Stimulated activated effector memory CD8-positive, alpha-beta T cell treated with anti-CD3 and anti-CD28 coated beads, Interleukin-12 subunit alpha, Interleukin-12 subunit beta, amount 100 ng/mL, for 72 hours (primary cell): ENCODE results near the gene ADAM15.
A peak's percentile ranks its signal among the peaks of the same experiment; 100 is the strongest.

Source experiments
- ATAC-seq: fragments of 150-1000 bp; cut with Tn5 transposase; 2 replicates; pipeline ENCODE4 v1.10.0; 2021
- DNase-seq, 2 donors: peaks; one replicate each; pipeline ENCODE4 v3.0.0; 2021 to 2022; ENCODE audit warnings: low spot score in 2 of 2
- H3K27ac Mint-ChIP-seq: one replicate; pipeline ENCODE4 v1.8.0; 2022; ENCODE audit warnings: mild to moderate bottlenecking, mixed read lengths
- H3K36me3 Mint-ChIP-seq: one replicate; pipeline ENCODE4 v1.8.0; 2022; ENCODE audit warnings: mild to moderate bottlenecking, mixed read lengths
- H3K4me1 Mint-ChIP-seq: one replicate; pipeline ENCODE4 v1.8.0; 2022; ENCODE audit warnings: mixed read lengths
- H3K4me3 Mint-ChIP-seq: one replicate; pipeline ENCODE4 v1.8.0; 2022; ENCODE audit warnings: mild to moderate bottlenecking, mixed read lengths
- H3K9me3 Mint-ChIP-seq: one replicate; pipeline ENCODE4 v1.8.0; 2022; ENCODE audit warnings: mixed read lengths

Gene ADAM15

GRCh38 chr1:155051777-155052398 is 772 bp downstream of the ADAM15 start:
- peak; percentile 49 for ATAC-seq
- peak overlapping the region; percentile 77 for H3K27ac Mint-ChIP-seq

DNA sequence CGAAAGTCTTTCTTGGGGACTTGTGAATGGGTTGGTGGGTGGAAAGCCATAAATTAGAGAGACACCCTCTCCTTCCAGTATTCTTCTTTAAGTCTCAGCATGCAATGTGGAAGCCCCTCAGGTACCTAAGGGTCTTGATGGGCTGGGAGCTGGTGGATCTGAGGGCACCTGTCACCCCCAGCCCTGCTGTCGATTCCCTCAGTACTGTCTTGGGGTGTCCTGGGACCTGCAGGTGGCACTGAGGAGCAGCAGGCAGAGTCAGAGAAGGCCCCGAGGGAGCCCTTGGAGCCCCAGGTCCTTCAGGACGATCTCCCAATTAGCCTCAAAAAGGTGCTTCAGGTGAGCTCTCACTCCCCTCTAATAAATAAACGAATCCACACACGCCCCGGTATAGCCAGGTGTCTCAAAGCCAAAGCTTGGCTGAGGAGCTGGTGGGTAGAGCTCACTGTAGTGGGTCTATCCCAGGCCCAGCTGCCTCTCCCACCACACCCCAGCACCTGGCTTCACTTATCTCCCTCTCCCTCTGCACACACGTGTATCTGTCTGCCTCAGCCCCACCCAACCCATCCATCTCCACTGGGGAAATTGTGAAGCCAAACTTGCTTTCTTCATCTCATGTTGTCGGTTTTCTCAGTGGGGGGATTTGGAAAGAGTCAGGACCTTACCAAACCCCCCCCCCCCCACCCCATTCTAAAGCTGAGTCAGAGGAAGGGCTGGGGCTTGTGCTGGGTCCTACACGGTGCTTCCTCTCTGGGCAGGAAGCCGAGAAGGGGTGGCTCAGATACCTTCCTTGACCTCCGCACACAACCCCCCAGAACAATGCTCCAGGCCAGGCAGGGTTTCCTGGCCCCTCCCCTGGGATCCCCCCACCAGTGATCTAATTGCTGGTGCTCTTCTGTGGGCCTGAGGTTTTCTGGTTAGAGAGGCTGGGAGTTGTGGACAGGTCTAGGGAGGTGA is 1.6 kb downstream of the ADAM15 start:
- H3K9me3 Mint-ChIP-seq: no peaks in the 10 kb centered on the region
- H3K27ac Mint-ChIP-seq: peak overlapping the region; percentile 77
- peak overlapping the region; percentile 81 for H3K4me3 Mint-ChIP-seq
- ATAC-seq (no peak), DNase-seq (no peak)
- H3K4me1 Mint-ChIP-seq: peaks cover 34% of the 10 kb centered on the region
- peaks cover 15% of the 10 kb centered on the region for H3K36me3 Mint-ChIP-seq

More at GRCh38 chr1:155051777-155052398, 772 bp downstream of the ADAM15 start:
- Mint-ChIP-seq H3K4me1 (peaks cover 34% of the 10 kb centered on the region), H3K4me3 (peak overlapping the region; percentile 81), H3K36me3 (peaks cover 8% of the 10 kb centered on the region), H3K9me3 (no peaks in the 10 kb centered on the region)
- DNase-seq: peak; percentile 21 to 70

DNA sequence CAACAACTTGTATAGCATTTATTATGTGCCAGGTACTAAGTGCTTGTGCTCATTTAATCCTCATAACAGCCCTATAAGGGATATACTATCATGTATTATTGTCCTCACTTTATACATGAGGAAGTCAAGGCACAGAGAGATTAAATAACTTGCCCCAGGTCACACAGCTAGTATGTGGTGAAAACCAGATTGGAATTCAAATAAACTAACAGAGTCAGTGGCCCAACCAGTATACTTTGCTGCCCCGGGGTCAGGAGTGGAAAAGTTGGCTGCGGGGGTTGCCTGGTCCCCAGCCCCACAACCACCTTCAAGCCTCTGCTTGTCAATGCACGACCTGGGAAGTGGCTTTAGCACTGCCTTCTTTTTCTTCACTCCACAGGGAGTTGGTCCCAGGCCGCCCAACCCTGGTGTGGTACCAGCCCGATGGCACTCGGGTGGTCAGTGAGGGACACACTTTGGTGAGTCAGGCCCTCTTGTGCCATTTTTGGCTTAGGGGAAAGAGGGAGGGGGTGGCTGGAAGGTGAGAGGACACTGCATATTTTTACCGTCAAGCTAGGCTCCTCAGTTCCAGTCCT is 2.5 kb downstream of the ADAM15 start:
- Mint-ChIP-seq H3K36me3 (peaks cover 18% of the 10 kb centered on the region), H3K27ac (peak overlapping the region; percentile 77), H3K4me1 (peaks cover 34% of the 10 kb centered on the region), H3K4me3 (peak overlapping the region; percentile 81), H3K9me3 (no peaks in the 10 kb centered on the region)
- ATAC-seq: no peak
- no peak for DNase-seq

DNA sequence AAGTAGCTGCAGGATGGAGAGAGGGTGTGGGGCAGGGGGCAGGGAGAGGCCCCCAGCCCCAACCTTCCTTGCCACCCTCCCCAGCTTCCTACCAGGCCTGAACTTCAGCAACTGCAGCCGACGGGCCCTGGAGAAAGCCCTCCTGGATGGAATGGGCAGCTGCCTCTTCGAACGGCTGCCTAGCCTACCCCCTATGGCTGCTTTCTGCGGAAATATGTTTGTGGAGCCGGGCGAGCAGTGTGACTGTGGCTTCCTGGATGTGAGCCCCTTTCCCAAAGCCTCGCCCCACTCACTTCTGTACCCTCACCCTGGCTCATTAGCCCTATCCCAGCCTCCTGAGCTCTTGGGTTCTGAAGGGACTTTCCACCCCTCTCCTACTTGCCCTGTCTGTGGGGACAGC is 6.0 kb downstream of the ADAM15 start:
- H3K36me3 Mint-ChIP-seq: peaks cover 26% of the 10 kb centered on the region
- ATAC-seq: no peak

DNA sequence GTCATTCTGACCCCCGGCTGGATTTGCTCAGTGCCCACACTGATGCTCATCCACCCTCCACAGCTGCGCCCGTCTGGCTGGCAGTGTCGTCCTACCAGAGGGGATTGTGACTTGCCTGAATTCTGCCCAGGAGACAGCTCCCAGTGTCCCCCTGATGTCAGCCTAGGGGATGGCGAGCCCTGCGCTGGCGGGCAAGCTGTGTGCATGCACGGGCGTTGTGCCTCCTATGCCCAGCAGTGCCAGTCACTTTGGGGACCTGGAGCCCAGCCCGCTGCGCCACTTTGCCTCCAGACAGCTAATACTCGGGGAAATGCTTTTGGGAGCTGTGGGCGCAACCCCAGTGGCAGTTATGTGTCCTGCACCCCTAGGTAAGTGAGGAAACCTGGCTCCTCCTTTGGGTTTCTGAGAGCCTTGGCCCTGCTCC is 6.7 kb downstream of the ADAM15 start:
- H3K36me3 Mint-ChIP-seq: peaks cover 26% of the 10 kb centered on the region

More for the DNA sequence above, 6.0 kb downstream of the ADAM15 start:
- H3K4me3 Mint-ChIP-seq: no peak overlapping the region
- H3K27ac Mint-ChIP-seq: no peak overlapping the region
- no peak for DNase-seq
- no peaks in the 10 kb centered on the region for H3K9me3 Mint-ChIP-seq
- H3K4me1 Mint-ChIP-seq: peaks cover 23% of the 10 kb centered on the region

GRCh38 chr1:155060736-155061135 is 9.6 kb downstream of the ADAM15 start:
- DNase-seq (no peak), ATAC-seq (no peak)
- no peaks in the 10 kb centered on the region for H3K9me3 Mint-ChIP-seq
- H3K27ac Mint-ChIP-seq: no peak overlapping the region
- H3K4me1 Mint-ChIP-seq: peaks cover 36% of the 10 kb centered on the region
- no peak overlapping the region for H3K4me3 Mint-ChIP-seq
- peaks cover 19% of the 10 kb centered on the region for H3K36me3 Mint-ChIP-seq

More for the DNA sequence above, 6.7 kb downstream of the ADAM15 start:
- no peak for ATAC-seq
- DNase-seq: no peak
- Mint-ChIP-seq H3K27ac (no peak overlapping the region), H3K4me1 (peaks cover 23% of the 10 kb centered on the region), H3K4me3 (no peak overlapping the region), H3K9me3 (no peaks in the 10 kb centered on the region)

DNA sequence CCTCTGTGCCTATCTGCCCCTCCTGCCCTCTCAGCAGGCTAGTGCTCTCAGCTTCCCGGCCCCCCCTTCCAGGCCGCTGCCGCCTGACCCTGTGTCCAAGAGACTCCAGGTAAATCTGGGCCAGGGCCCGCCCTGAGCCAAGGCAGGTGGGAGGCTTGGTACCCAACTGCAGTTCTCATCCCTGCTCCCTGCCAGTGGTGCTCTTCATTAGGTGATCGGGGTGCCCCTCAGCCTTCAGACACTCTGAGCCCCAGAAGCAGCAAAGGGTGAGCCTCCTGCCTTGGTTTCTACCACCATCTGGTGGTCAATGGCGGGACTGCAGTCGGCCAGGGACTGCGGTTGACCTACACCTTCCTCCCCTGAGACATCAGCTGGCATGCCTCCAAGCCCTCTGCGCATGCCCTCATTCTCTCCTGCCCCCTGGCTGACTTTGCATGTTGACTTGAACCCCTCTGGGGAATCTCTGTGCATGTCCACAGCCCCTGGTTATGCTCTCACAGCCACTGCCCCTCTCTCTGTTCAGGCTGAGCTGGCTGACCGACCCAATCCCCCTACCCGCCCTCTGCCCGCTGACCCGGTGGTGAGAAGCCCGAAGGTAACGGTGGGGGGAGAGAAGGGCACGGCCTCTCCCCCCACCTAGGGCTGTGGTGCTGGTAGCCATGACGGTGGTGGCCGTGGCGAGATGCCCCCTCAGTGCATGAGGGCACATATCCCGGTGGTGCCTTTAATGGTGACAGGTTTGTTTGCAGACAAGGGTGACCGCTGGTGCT is 10.4 kb downstream of the ADAM15 start:
- Mint-ChIP-seq H3K36me3 (peaks cover 18% of the 10 kb centered on the region), H3K4me3 (no peak overlapping the region), H3K9me3 (no peaks in the 10 kb centered on the region), H3K4me1 (peaks cover 36% of the 10 kb centered on the region), H3K27ac (peak overlapping the region; percentile 56)
- DNase-seq (peak; percentile 99 to 100), ATAC-seq (peak; percentile 74)

DNA sequence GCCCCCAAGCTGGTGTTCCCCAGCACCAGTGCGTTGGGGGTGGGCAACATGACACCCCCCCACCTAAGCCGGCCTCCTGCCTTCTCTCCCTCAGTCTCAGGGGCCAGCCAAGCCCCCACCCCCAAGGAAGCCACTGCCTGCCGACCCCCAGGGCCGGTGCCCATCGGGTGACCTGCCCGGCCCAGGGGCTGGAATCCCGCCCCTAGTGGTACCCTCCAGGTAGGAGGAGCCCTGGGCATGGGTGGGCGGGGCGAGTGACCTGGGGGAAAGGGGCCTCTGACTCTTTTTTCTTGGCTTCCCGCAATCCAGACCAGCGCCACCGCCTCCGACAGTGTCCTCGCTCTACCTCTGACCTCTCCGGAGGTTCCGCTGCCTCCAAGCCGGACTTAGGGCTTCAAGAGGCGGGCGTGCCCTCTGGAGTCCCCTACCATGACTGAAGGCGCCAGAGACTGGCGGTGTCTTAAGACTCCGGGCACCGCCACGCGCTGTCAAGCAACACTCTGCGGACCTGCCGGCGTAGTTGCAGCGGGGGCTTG is 11.1 kb downstream of the ADAM15 start:
- Mint-ChIP-seq H3K27ac (no peak overlapping the region), H3K36me3 (peaks cover 19% of the 10 kb centered on the region)

GRCh38 chr1:155062702-155063411 is 11.7 kb downstream of the ADAM15 start:
- Mint-ChIP-seq H3K27ac (peak overlapping the region; percentile 71), H3K4me3 (peak overlapping the region; percentile 73), H3K4me1 (peaks cover 36% of the 10 kb centered on the region), H3K36me3 (peaks cover 19% of the 10 kb centered on the region), H3K9me3 (no peaks in the 10 kb centered on the region)
- ATAC-seq (peak; percentile 58), DNase-seq (peak; percentile 78 to 91)

More for the DNA sequence above, 11.1 kb downstream of the ADAM15 start:
- Mint-ChIP-seq H3K4me1 (peaks cover 36% of the 10 kb centered on the region), H3K9me3 (no peaks in the 10 kb centered on the region), H3K4me3 (peak overlapping the region; percentile 73)
- ATAC-seq (no peak), DNase-seq (no peak)

GRCh38 chr1:155063550-155064110 is 12.5 kb downstream of the ADAM15 start, which contains the start of gene EFNA4:
Gene EFNA4 (plus strand): TSS chr1:155063740. CDS start chr1:155063824, 84 bp downstream.
- H3K9me3 Mint-ChIP-seq: no peaks in the 10 kb centered on the region
- ATAC-seq (peak; percentile 86), DNase-seq (peak; percentile 56 to 88)
- H3K4me3 Mint-ChIP-seq: peak within 1 kb of the TSS; percentile 73
- H3K4me1 Mint-ChIP-seq: peaks cover 36% of the 10 kb centered on the region
- peak within 1 kb of the TSS; percentile 71 for H3K27ac Mint-ChIP-seq
- peaks cover 24% of the 10 kb centered on the region for H3K36me3 Mint-ChIP-seq

DNA sequence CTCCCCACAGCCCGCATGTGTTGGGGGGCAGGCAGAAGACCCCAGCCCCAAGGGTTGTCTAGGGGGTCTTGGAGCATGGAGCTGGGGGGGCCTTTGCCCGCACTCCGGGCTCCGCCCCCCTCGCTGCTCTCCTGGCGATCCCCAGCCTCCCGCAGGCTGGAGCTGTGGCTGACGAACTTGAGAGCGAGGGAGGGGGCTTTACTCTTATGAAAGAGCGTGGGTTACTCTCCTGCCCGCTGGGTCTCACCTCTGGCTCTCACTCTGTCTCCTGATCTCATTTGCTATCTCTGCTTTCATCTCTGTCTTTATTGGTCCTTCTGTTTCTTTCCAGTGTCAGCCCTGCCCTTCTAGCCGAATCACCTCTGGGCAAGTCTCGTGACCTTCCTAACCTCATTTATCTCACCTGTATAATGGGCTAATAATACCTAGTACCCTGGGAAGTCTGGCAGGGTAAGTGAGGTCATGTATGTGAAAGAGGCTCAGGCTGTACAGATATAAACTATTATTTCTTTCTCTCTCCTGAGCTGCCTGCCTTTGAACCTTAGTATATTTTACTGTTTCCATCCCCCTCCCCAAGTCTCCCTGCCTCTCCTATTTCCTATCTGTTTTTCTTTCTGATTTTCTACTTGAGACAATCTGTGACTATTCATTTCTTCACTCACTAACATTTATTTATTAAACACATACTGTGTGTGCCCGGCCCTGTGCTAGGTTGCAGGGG is 13.2 kb downstream of the ADAM15 start:
- ATAC-seq (peak; percentile 43), DNase-seq (peak in 1 of 2 donors; percentile 60)
- Mint-ChIP-seq H3K36me3 (peaks cover 27% of the 10 kb centered on the region), H3K9me3 (no peaks in the 10 kb centered on the region), H3K4me3 (peak overlapping the region; percentile 73), H3K4me1 (peaks cover 36% of the 10 kb centered on the region), H3K27ac (peak overlapping the region; percentile 5)

DNA sequence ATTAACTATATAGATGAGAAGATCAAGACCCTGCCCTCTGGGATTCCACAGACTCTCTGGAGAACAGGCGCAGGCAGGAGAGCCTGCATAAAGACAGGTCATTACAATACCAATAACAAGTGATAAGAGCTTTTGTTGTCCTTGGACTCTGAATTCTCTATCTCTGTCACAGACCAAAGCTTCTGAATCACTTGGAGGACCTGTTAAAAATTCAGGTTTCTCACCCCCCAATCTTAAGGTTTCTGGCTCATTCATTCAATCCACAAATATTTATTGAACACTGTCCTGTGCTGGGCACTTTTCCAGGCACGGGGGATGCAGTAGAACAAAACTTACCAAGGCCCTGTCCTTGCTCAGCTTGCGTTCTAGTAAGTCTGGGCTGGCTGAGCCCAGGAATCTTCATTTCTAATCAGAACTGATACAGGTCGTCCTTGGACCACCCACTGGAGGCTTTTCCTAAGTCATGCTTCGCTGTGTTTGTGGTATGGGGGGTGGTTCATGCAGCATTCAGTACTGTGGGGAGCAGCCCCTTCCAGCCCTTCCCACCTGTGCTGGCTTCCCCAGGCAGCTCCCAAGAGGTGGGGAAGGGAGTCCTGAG is 13.8 kb downstream of the ADAM15 start:
- ATAC-seq: no peak
- DNase-seq: no peak
- Mint-ChIP-seq H3K4me3 (peak overlapping the region; percentile 73), H3K27ac (peak overlapping the region; percentile 5), H3K9me3 (no peaks in the 10 kb centered on the region), H3K4me1 (peaks cover 36% of the 10 kb centered on the region), H3K36me3 (peaks cover 27% of the 10 kb centered on the region)

GRCh38 chr1:155066777-155067176 is 15.7 kb downstream of the ADAM15 start:
- Mint-ChIP-seq H3K4me1 (peaks cover 36% of the 10 kb centered on the region), H3K4me3 (no peak overlapping the region)
- ATAC-seq: no peak

More at GRCh38 chr1:155066777-155067176, 15.7 kb downstream of the ADAM15 start:
- Mint-ChIP-seq H3K9me3 (no peaks in the 10 kb centered on the region), H3K27ac (no peak overlapping the region), H3K36me3 (peaks cover 23% of the 10 kb centered on the region)
- DNase-seq: no peak
